ENCODE measurements around the gene CNNM1.

CNNM1 gene

GRCh38 chr10:99374972-99375371 lies 45.8 kb downstream of the CNNM1 start:
- no peak for DNase-seq

GRCh38 chr10:99375426-99375825 lies 46.3 kb downstream of the CNNM1 start:
- DNase-seq: no peak

GRCh38 chr10:99382176-99382575 lies 53.0 kb downstream of the CNNM1 start:
- DNase-seq: no peak

GRCh38 chr10:99387071-99387470 lies 57.9 kb downstream of the CNNM1 start:
- DNase-seq: no peak

GRCh38 chr10:99387541-99387940 lies 58.4 kb downstream of the CNNM1 start:
- no peak for DNase-seq

GRCh38 chr10:99389729-99390480 lies 60.7 kb downstream of the CNNM1 start:
- DNase-seq: no peak

DNA sequence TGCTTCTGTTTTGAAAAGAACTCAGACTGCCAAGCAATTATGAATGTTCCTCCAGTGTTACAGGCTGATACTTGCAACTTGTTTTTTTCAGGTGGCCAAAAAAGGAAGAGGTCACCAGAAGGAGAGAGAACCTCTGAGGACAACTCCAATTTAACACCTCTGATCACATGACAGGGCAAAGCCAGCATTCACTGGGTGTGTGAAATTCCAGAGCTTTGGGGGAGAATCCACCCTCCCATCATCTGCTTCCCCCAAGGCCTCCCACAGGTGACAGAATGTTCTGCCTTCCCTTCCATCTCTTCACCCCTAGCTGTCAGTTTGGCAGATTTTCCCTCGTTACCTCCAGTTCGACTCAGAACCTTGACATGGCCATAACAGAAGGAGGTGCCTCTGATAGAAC lies 62.2 kb downstream of the CNNM1 start:
- no peak for DNase-seq

DNA sequence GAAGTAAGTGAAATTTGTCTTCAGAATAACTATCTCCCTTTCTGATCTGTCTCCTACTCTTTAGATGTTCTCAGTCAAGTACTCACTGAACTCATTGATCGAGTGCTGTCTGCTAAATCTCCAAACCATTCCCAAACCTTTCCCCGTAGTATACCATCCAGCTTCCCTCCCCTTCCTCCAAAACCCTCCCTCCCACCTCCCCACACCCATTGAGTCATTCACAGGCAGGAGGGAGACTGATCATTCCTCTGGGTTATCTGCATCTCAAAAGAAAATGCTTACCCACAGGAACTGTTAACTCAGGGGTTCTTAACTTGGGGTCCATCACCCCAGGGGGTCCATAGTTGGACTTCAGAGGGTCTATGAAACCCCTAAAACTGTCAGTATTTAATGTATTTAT lies 63.9 kb downstream of the CNNM1 start:
- DNase-seq: no peak

GRCh38 chr10:99393683-99394082 lies 64.5 kb downstream of the CNNM1 start:
- no peak for DNase-seq

DNA sequence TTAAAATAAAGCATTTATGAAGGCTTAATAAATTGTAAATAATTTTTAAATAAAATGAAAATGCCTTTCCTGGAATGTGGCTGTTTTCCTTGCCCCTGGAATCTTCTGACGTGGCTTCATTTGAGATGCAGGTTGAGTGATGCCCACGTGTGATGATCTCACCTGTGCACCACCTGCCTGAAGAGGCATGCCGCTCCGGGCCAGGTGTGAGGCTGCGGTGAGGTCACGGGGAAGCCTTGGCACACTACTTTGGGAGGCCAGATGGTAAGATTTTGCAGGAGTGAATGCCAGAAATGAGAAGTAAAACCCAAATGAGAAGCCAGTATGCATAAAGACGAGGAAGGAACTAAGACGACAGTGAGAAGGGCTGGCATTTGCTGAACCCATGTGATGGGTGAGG lies 65.1 kb downstream of the CNNM1 start:
- no peak for DNase-seq

DNA sequence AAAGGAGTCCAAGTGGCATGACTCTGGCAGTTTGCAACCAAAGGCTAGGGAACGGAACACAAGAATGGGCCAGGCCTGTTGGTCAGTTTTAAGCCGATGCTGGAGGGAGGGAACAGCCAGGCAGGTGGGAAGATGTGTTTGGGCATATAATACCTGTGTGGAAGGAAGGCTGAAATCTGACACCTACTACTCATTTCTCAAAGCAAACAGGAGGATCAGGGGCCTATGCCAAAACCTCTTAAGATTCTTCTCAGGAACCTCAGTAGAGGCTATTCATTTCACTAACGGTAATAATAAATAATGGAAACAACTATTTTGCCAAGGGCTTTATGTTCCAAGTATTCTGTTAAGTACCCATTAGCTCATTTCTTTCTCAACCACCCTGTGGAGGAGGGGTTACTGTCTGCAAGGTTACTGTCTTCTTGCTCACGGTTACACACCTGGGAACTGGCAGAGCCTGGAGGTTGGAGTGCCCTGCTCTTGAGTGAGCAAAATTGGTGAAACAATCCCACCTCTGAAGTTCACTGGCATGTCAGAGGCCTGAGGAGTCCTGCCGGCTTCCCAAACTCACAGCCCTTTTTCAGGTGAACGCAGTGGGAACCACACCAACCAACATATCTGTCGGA lies 65.7 kb downstream of the CNNM1 start:
- no peak for DNase-seq

- DNase-seq: peak; percentile 32
These were observed 66.7 kb downstream of the CNNM1 start for GRCh38 chr10:99395750-99396445.

DNA sequence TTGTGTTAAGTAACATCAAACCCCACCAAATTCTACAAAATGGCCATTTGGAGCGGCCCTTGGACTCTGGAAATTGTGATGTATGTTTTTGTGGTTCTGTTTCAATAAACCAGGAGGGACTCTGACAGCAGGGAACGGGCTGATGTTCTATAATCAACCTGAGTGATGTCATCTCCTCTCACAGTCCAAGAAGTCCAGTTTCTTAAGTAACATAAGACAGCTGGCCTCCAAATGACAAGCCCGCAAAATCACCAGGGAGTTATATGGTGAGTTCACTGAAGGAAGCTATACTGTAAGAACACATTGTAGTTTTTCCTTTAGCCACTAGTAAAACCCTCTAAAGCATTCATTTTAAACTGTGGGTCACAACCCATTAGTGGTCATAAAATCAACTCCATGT lies 67.3 kb downstream of the CNNM1 start:
- DNase-seq: no peak

GRCh38 chr10:99399664-99400063 lies 70.5 kb downstream of the CNNM1 start:
- DNase-seq: no peak

DNA sequence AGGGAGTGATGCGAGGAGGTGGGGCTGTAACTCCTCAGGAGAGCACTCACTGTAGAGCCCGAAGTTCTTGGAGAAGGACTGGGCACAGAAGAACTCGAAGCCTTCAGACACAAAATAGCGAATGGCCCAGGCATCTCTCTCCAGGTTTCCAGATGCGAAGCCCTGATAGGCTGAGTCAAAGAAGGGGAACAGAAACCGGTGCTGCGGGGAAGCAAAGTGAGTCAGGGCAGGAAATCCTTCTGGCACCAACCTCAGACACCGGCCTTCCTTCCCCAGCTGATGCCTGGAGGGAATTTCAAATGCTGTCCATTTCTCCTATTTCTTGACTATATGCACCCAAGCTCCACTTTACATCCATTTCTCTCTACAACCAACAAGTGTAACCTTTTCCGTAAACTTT lies 74.5 kb downstream of the CNNM1 start:
- DNase-seq: no peak

DNA sequence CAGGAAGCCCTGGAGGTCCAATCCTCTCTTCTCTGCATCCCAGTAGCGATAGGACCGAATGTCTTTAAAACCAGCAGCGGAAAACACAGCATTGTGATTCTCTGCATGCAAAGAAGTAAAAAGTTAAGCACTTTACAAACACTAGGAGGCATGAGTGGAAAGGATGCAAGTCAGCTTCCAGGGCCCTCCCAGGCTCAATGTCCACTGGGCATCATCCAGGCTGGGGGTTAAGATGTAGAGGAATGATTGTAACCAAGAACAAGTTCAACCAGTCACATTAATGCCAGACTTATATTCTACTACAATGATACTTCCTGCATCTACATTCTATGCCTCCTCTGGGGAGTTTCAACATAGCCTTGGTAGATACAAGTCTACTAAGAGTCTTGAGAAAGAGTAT lies 77.0 kb downstream of the CNNM1 start:
- no peak for DNase-seq

GRCh38 chr10:99410146-99410545 lies 81.0 kb downstream of the CNNM1 start:
- DNase-seq: no peak

- DNase-seq: no peak
These were observed 81.7 kb downstream of the CNNM1 start for GRCh38 chr10:99410876-99411275.

GRCh38 chr10:99411546-99411945 lies 82.4 kb downstream of the CNNM1 start:
- DNase-seq: no peak

DNA sequence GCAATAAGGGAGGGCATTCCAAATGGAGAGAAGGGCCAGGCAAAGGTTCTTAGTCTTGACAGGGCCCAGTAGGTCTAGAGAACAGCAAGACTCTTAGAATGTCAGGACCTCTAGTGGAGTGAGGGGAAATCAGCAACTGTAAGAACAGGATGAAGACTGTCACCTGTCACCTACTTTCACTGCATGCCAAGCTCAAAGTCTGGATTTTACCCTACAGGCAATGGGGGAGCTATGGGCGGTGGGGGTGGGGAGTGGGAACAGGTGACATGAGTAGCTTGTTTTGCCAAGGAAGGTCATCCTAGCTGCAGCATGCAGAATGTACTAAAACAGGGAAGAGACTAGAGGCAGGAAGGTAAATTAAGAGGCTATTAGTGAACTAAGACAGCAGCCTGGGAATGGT lies 82.9 kb downstream of the CNNM1 start:
- DNase-seq: no peak

- no peak for DNase-seq
These were observed 89.9 kb downstream of the CNNM1 start for GRCh38 chr10:99418910-99419624.

- DNase-seq: no peak
These were observed 90.5 kb downstream of the CNNM1 start for GRCh38 chr10:99419688-99420087.

DNA sequence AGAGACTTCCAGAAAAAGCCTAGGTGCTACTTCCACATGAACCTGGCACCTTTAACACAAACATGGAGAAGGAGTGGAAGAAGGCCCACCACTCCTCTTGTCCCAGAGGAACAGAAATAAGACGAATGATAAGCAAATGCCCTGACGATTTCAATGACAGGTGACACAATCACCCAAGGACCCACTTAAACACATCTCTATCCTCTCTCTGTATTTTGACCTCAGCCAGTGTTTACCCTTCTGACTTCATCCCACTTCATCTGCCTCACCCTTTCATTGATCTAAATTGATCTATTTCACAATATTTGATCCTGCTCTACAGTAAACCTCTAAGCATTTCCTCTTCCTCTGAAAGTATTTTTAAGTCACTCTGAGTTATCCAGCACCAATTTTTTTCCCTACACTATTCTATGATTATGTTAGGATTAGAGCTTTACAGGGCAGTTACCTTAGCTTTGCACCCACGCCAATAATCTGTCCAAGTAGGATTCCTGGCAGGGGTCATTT lies 92.1 kb downstream of the CNNM1 start:
- DNase-seq: no peak

Measured in midbrain (tissue), 1 donor.